GM19025 (cell line): ENCODE results near the gene LMTK2.

ENCODE experiments used
- ATAC-seq: cut with Tn5 transposase; IDR thresholded peaks from one replicate; pipeline ENCODE4 v1.9.1; 2021; ENCODE audit warnings: mild to moderate bottlenecking, low read depth, moderate library complexity; ENCODE audit not compliant: unreplicated experiment

LMTK2 gene

GRCh38 chr7:98252425-98253054, 145.9 kb downstream of the LMTK2 start:
- no peak for ATAC-seq

GRCh38 chr7:98254516-98254915, 147.9 kb downstream of the LMTK2 start:
- no peak for ATAC-seq

GRCh38 chr7:98254951-98255610, 148.4 kb downstream of the LMTK2 start:
- ATAC-seq, result no peak

GRCh38 chr7:98256431-98256830, 149.8 kb downstream of the LMTK2 start:
- ATAC-seq, result no peak

- no peak for ATAC-seq
Observed at GRCh38 chr7:98257701-98258100, 151.0 kb downstream of the LMTK2 start.
